ENCODE results near the gene PSTPIP1. TPM values are rescaled to one million over a fixed set of nuclear protein-coding genes. Genes with fewer than 3 reads are reported as not detected.

PSTPIP1 gene
- total RNA-seq, 1 experiment from 2014 or later, result not detected

GRCh38 chr15:77030048-77030927, 35.4 kb downstream of the PSTPIP1 start:
- no peak for DNase-seq (ENCODE audit: low read depth)

- DNase-seq (ENCODE audit: low read depth), result no peak
These were observed 36.0 kb downstream of the PSTPIP1 start for GRCh38 chr15:77030928-77031375.

GRCh38 chr15:77031376-77032050, 36.6 kb downstream of the PSTPIP1 start:
- DNase-seq (ENCODE audit: low read depth), result peak; percentile 74

GRCh38 chr15:77032052-77032646, 37.2 kb downstream of the PSTPIP1 start:
- DNase-seq (ENCODE audit: low read depth), result no peak

- DNase-seq (ENCODE audit: low read depth), result no peak
These were observed 37.9 kb downstream of the PSTPIP1 start for GRCh38 chr15:77032647-77033416.

GRCh38 chr15:77033417-77033728, 38.4 kb downstream of the PSTPIP1 start:
- DNase-seq (ENCODE audit: low read depth), result no peak

GRCh38 chr15:77033729-77034671, 39.1 kb downstream of the PSTPIP1 start:
- DNase-seq (ENCODE audit: low read depth), result no peak

- DNase-seq (ENCODE audit: low read depth), result no peak
These were observed 40.0 kb downstream of the PSTPIP1 start for GRCh38 chr15:77034695-77035489.

GRCh38 chr15:77035584-77035983, 40.7 kb downstream of the PSTPIP1 start:
- DNase-seq (ENCODE audit: low read depth), result no peak

GRCh38 chr15:77035999-77036471, 41.1 kb downstream of the PSTPIP1 start:
- no peak for DNase-seq (ENCODE audit: low read depth)

- DNase-seq (ENCODE audit: low read depth), result no peak
These were observed 41.8 kb downstream of the PSTPIP1 start for GRCh38 chr15:77036537-77037387.

- DNase-seq (ENCODE audit: low read depth), result no peak
These were observed 42.7 kb downstream of the PSTPIP1 start for GRCh38 chr15:77037388-77038209.

GRCh38 chr15:77038312-77039216, 43.6 kb downstream of the PSTPIP1 start:
- no peak for DNase-seq (ENCODE audit: low read depth)

GRCh38 chr15:77039217-77039533, 44.2 kb downstream of the PSTPIP1 start:
- DNase-seq (ENCODE audit: low read depth), result no peak

- DNase-seq (ENCODE audit: low read depth), result no peak
These were observed 44.9 kb downstream of the PSTPIP1 start for GRCh38 chr15:77039848-77040247.

GRCh38 chr15:77040673-77041072, 45.7 kb downstream of the PSTPIP1 start:
- DNase-seq (ENCODE audit: low read depth), result no peak

Measured in LHCN-M2 (cell line).